Heart left ventricle (tissue), 16 donors: ENCODE data around the gene OCEL1. TPM values are rescaled to one million over a fixed set of nuclear protein-coding genes. Genes with fewer than 3 reads are reported as not detected.

ENCODE experiments used
- ATAC-seq, 4 donors: fragments of 200-7000 bp; cut with Tn5 transposase; one replicate each; pipeline ENCODE4 v1.9.1; 2020 to 2022; ENCODE audit warnings: moderate library complexity in 4 of 4, mild to moderate bottlenecking in 3 of 4, moderate number of reproducible peaks in 1 of 4
- DNase-seq, 5 donors: peaks; one replicate each; pipeline ENCODE4 v3.0.0-alpha.2; 2020
- H3K27ac ChIP-seq, 12 donors: fragments of 200-600 bp; sonication (generic) in 4 of 12; one replicate each; pipeline versions ENCODE4 v1.5.0 to v1.8.0; 2016 to 2022; ENCODE audit warnings: mild to moderate bottlenecking in 2 of 12
- H3K27me3 ChIP-seq, 9 donors: fragments of 200-600 bp; sonication (generic) in 2 of 9; one replicate each; pipeline versions ENCODE4 v1.5.1 to v1.8.0; 2016 to 2022; ENCODE audit warnings: mild to moderate bottlenecking in 3 of 9
- H3K36me3 ChIP-seq, 9 donors: fragments of 200-600 bp; sonication (generic) in 2 of 9; one replicate each; pipeline versions ENCODE4 v1.5.0 to v1.8.0; 2018 to 2022; ENCODE audit warnings: mild to moderate bottlenecking in 2 of 9
- H3K4me1 ChIP-seq, 12 donors: fragments of 200-600 bp; sonication (generic) in 4 of 12; one replicate each; pipeline versions ENCODE4 v1.5.0 to v1.8.0; 2016 to 2022; ENCODE audit warnings: mild to moderate bottlenecking in 3 of 12
- H3K4me3 ChIP-seq, 12 donors: fragments of 200-600 bp; sonication (generic) in 4 of 12; one replicate each; pipeline versions ENCODE4 v1.5.0 to v1.8.0; 2017 to 2022; ENCODE audit warnings: mild to moderate bottlenecking in 9 of 12, moderate library complexity in 4 of 12
- H3K9me3 ChIP-seq, 12 donors: fragments of 200-600 bp; sonication (generic) in 4 of 12; one replicate each; pipeline versions ENCODE4 v1.5.0 to v1.8.0; 2016 to 2022; ENCODE audit warnings: mild to moderate bottlenecking in 1 of 12
- CTCF ChIP-seq, 12 donors: fragments of 200-600 bp; sonication (generic) in 4 of 12; IDR thresholded peaks; one replicate each; pipeline versions ENCODE4 v1.5.0 to v1.8.0; 2018 to 2022; ENCODE audit warnings: antibody characterized with exemption in 12 of 12, mild to moderate bottlenecking in 5 of 12
- POLR2A ChIP-seq, 2 donors: fragments of 450-650 bp; IDR thresholded peaks; one replicate each; pipeline ENCODE4 v1.6.1; 2017; ENCODE audit warnings: antibody characterized with exemption in 2 of 2, mild to moderate bottlenecking in 2 of 2, moderate library complexity in 2 of 2
- WGBS, 4 donors: extraction: QIAGEN DNeasy Blood & Tissue Kit in 2 of 4; methylation state at CpG; one replicate each; pipeline versions ENCODE4 v1.1.5 to v1.1.7; 2013 to 2018; 5-methylcytosine and 5-hydroxymethylcytosine counted together
- intact Hi-C, 10 donors: fragments of 100-400 bp; cut with DNase I; formaldehyde crosslinking; loops; one replicate each; pipeline versions ENCODE4 v1.11.1 to v1.14.2; 2022
- polyA plus RNA-seq, 2 donors: library from polyadenylated mRNA; stranded (reverse); fragments of 200-250 nt; gene quantifications; one replicate each; pipeline ENCODE4 v1.2.3, GENCODE V29; 2013
- total RNA-seq, 9 donors: library from RNA; depleted of rRNA in 2 of 9; stranded (reverse); fragments of >200 nt in 2 of 9; fragmentation: NEBNext Ultra II Directional in 3 of 9; extraction: Animal tissue kit (Norgen Biotek cat#: 25700) in 3 of 9; gene quantifications; one replicate each; pipeline versions ENCODE4 v1.1.0 to v1.2.4, GENCODE V29; 2016 to 2023
- donor health status: ischemic (EF 13 %, LVEDD 7.1; RV severe dilation, severe dysfunction).
- donor health status: healthy with polysubstance abuse.
- donor health status: DM: no; HTN: yes; CAD: no.
- donor health status: DM: no; HTN: no; CAD: no.
- donor health status: ischemic (EF 25% LVEDD 6.9; RV normal size, moderate dysfunction).
- donor health status: ischemic (EF 25% LVEDD 5.7; RV mildly dilated, moderate dysfunction).
- donor health status: healthy.
- donor health status: DM: yes; HTN: yes; CAD: no.
- donor health status: ischemic (EF 35%, LVEDD 5.7; RV mildly dilated, moderate dysfunction).
- donor health status: nonischemic (EF 11% LVEDD 7.7; RV severe dilation, severe dysfunction).
- donor health status: DM: yes; HTN: yes; CAD: no.
- donor health status: PGD.
- donor health status: ischemic (EF 29% LVEDD 5.4; RV normal size, mild dysfunction).
- donor health status: nonischemic (EF 23%, LVEDD 6.1; RV moderate dilation, normal function).

OCEL1 gene
- total and polyA plus RNA-seq, 11 donors, result 8.7 to 35.2 (median 16.8) TPM

- 92 to 99% (median 95%) methylated on average over 9 of the region's 9 CpGs for WGBS, 4 donors
Observed at GRCh38 chr19:17259118-17259780, 33.2 kb downstream of the OCEL1 start.

GRCh38 chr19:17259934-17260333 is 33.9 kb downstream of the OCEL1 start:
- Histone ChIP-seq H3K4me3 (no peak overlapping the region), H3K27ac (no peak overlapping the region), H3K9me3 (peaks cover 0 to 12% (median 2%) of the 10 kb centered on the region in 12 donors), H3K36me3 (peaks cover 0 to 44% (median 9%) of the 10 kb centered on the region in 9 donors), H3K27me3 (no peaks in the 10 kb centered on the region), H3K4me1 (peaks cover 0 to 7% (median 2%) of the 10 kb centered on the region in 12 donors)
- no peak for TF ChIP-seq CTCF (IDR thresholded peaks at IDR 0.05)
- no peak for TF ChIP-seq POLR2A (IDR thresholded peaks at IDR 0.05)
- WGBS, 4 donors, result 45 to 67% (median 55%) methylated on average over 1 of the region's 1 CpG
- intact Hi-C loops, result loop anchor here in 3 of 10 donors (2.0 to 10.0 kb wide), 3 partner anchors 23 to 185 kb away; partner anchors contain the start of genes USE1 (in 2 of the 3), HAUS8 (in 1 of the 3) and MYO9B (in 1 of the 3)
- DNase-seq (no peak), ATAC-seq (no peak)

More at GRCh38 chr19:17259118-17259780, 33.2 kb downstream of the OCEL1 start:
- H3K4me1 ChIP-seq, result peaks cover 0 to 7% (median 0%) of the 10 kb centered on the region in 12 donors
- ATAC-seq (no peak), DNase-seq (no peak)
- no peak overlapping the region for H3K4me3 ChIP-seq
- no peak for TF ChIP-seq CTCF (IDR thresholded peaks at IDR 0.05)
- no peak for TF ChIP-seq POLR2A (IDR thresholded peaks at IDR 0.05)
- H3K9me3 ChIP-seq, result peaks cover 0 to 12% (median 2%) of the 10 kb centered on the region in 12 donors
- no peak overlapping the region for H3K27ac ChIP-seq
- no peaks in the 10 kb centered on the region for H3K27me3 ChIP-seq
- peaks cover 0 to 46% (median 13%) of the 10 kb centered on the region in 9 donors for H3K36me3 ChIP-seq
- intact Hi-C loops, result no loop called here

- Histone ChIP-seq H3K4me3 (peak overlapping the region in 2 of 12 donors; percentile 9 to 17), H3K36me3 (peaks cover 0 to 36% (median 5%) of the 10 kb centered on the region in 9 donors), H3K9me3 (peaks cover 0 to 12% (median 2%) of the 10 kb centered on the region in 12 donors), H3K4me1 (peaks cover 0 to 9% (median 5%) of the 10 kb centered on the region in 12 donors), H3K27me3 (no peaks in the 10 kb centered on the region), H3K27ac (no peak overlapping the region)
- peak; percentile 73 to 90 (median 83) for DNase-seq
- 20 to 24% (median 22%) methylated on average over 15 of the region's 15 CpGs for WGBS, 4 donors
- ATAC-seq, result peak; percentile 65 to 87 (median 84)
- intact Hi-C loops, result loop anchor here in 3 of 10 donors (2.0 to 10.0 kb wide), 3 partner anchors 22 to 186 kb away; partner anchors contain the start of genes USE1 (in 2 of the 3), HAUS8 (in 1 of the 3) and MYO9B (in 1 of the 3)
- TF ChIP-seq POLR2A (IDR thresholded peaks at IDR 0.05) (no peak), CTCF (IDR thresholded peaks at IDR 0.05) (peak; percentile 78 to 92 (median 88))
Observed at GRCh38 chr19:17260842-17261325, 34.9 kb downstream of the OCEL1 start.

- Histone ChIP-seq H3K36me3 (peaks cover 0 to 29% (median 0%) of the 10 kb centered on the region in 9 donors), H3K4me1 (peaks cover 0 to 15% (median 7%) of the 10 kb centered on the region in 12 donors), H3K27me3 (no peaks in the 10 kb centered on the region), H3K27ac (peak overlapping the region in 7 of 12 donors; percentile 12 to 97 (median 90)), H3K4me3 (peak overlapping the region in 10 of 12 donors; percentile 29 to 83 (median 62)), H3K9me3 (peaks cover 0 to 12% (median 2%) of the 10 kb centered on the region in 12 donors)
- DNase-seq, result no peak
- intact Hi-C loops, result loop anchor here in 3 of 10 donors (5.0 to 10.0 kb wide), 2 partner anchors 45 to 188 kb away; partner anchors contain the start of genes USE1 (in 2 of the 3), HAUS8 (in 1 of the 3) and MYO9B (in 1 of the 3)
- 52 to 68% (median 61%) methylated on average over 11 to 16 of the region's 16 CpGs for WGBS, 4 donors
- ATAC-seq, result no peak
- no peak for TF ChIP-seq CTCF (IDR thresholded peaks at IDR 0.05)
- TF ChIP-seq POLR2A (IDR thresholded peaks at IDR 0.05), result no peak
Observed at GRCh38 chr19:17262557-17262956, 36.5 kb downstream of the OCEL1 start.
